Activated gamma-delta T cell treated with anti-CD3 and anti-CD28 coated beads, Interleukin-2, amount 50 U/mL, for 16 hours (primary cell): Measurements from ENCODE around the gene PARP1.
"Not testable (repeated sequence)": the region's sequence is repeated elsewhere in the genome, so short reads cannot be mapped to it uniquely, and the experiment has no call there.

Experiments used
- DNase-seq: peaks from one replicate; pipeline ENCODE4 v3.0.0-alpha.2; 2020; ENCODE audit warnings: low read depth

PARP1 gene

GRCh38 chr1:226351709-226352108, 56.2 kb downstream of the PARP1 start:
- no peak for DNase-seq

- no peak for DNase-seq
Measured at GRCh38 chr1:226350519-226350865, 57.4 kb downstream of the PARP1 start.

- DNase-seq = no peak
Measured at GRCh38 chr1:226349801-226350518, 57.9 kb downstream of the PARP1 start.

- no peak for DNase-seq
Measured at GRCh38 chr1:226349081-226349480, 58.8 kb downstream of the PARP1 start.

- DNase-seq = no peak
Measured at GRCh38 chr1:226344441-226345259, 63.2 kb downstream of the PARP1 start.

- DNase-seq = no peak
Measured at GRCh38 chr1:226342656-226343055, 65.2 kb downstream of the PARP1 start.

GRCh38 chr1:226340111-226340510, 67.8 kb downstream of the PARP1 start:
- not testable (repeated sequence) for DNase-seq

- DNase-seq = no peak
Measured at GRCh38 chr1:226337276-226337875, 70.5 kb downstream of the PARP1 start.

- DNase-seq = no peak
Measured at GRCh38 chr1:226335661-226336060, 72.2 kb downstream of the PARP1 start.

GRCh38 chr1:226332947-226333346, 74.9 kb downstream of the PARP1 start:
- no peak for DNase-seq

GRCh38 chr1:226329237-226329636, 78.7 kb downstream of the PARP1 start:
- DNase-seq = no peak

- DNase-seq = no peak
Measured at GRCh38 chr1:226327761-226328162, 80.1 kb downstream of the PARP1 start.

GRCh38 chr1:226325178-226325577, 82.7 kb downstream of the PARP1 start:
- no peak for DNase-seq

- DNase-seq = no peak
Measured at GRCh38 chr1:226324479-226324878, 83.4 kb downstream of the PARP1 start.

- DNase-seq = no peak
Measured at GRCh38 chr1:226322986-226323385, 84.9 kb downstream of the PARP1 start.

- no peak for DNase-seq
Measured at GRCh38 chr1:226320930-226321329, 87.0 kb downstream of the PARP1 start.

- DNase-seq = no peak
Measured at GRCh38 chr1:226318471-226318870, 89.4 kb downstream of the PARP1 start.

GRCh38 chr1:226314055-226314454, 93.8 kb downstream of the PARP1 start:
- no peak for DNase-seq

GRCh38 chr1:226312065-226312464, 95.8 kb downstream of the PARP1 start:
- no peak for DNase-seq

GRCh38 chr1:226311376-226311775, 96.5 kb downstream of the PARP1 start:
- DNase-seq = no peak
